RWPE1 (cell line): Measurements from ENCODE around the gene SUCO.

Experiments
- CTCF ChIA-PET: fragments of 350-600 bp; sonication (Branson Sonifier 250); formaldehyde crosslinking; extraction: SDS; loops from one replicate; lab custom pipeline; 2021; lab: Yijun Ruan, JAX
- POLR2A ChIA-PET: fragments of 400-600 bp; formaldehyde crosslinking; extraction: SDS; loops from one replicate; lab custom pipeline; 2020; ENCODE audit warnings: antibody characterized with exemption; ENCODE audit not compliant: low non-redundant PET; lab: Yijun Ruan, JAX
- DNase-seq: peaks from one replicate; pipeline ENCODE4 v3.0.0; 2012; ENCODE audit warnings: low spot score
- H3K27ac ChIP-seq: fragments of 450-650 bp; 2 replicates; pipeline ENCODE4 v1.5.1; 2017
- TF ChIP-seq, protein P1 (sequence below): fragments of 450-650 bp; conservative IDR thresholded peaks from 2 replicates; pipeline ENCODE4 v1.5.1; 2017; ENCODE audit warnings: low read depth, mild to moderate bottlenecking

Gene SUCO

DNA sequence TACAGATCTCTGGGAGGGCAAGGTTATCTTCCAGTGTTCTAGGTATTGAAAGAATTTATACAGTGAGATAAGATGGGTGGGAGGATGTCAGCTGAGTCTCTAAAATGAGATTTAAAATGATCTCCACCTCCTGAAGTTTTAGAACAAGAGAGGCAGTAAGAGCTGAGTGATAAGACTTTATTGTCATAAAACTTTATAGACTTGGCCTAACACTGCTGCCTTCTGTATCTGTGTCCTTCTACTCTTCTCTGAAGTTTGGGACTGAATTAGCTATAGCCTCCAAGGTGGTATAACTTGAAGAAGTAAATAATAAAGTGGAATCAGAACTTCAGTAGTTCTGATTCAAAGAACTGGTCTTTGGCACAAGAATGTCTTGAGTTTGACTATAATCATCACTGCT, 48.3 kb downstream of the SUCO start:
- TF ChIP-seq, protein P1, sequence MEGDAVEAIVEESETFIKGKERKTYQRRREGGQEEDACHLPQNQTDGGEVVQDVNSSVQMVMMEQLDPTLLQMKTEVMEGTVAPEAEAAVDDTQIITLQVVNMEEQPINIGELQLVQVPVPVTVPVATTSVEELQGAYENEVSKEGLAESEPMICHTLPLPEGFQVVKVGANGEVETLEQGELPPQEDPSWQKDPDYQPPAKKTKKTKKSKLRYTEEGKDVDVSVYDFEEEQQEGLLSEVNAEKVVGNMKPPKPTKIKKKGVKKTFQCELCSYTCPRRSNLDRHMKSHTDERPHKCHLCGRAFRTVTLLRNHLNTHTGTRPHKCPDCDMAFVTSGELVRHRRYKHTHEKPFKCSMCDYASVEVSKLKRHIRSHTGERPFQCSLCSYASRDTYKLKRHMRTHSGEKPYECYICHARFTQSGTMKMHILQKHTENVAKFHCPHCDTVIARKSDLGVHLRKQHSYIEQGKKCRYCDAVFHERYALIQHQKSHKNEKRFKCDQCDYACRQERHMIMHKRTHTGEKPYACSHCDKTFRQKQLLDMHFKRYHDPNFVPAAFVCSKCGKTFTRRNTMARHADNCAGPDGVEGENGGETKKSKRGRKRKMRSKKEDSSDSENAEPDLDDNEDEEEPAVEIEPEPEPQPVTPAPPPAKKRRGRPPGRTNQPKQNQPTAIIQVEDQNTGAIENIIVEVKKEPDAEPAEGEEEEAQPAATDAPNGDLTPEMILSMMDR: no peak
- no peak overlapping the region for H3K27ac ChIP-seq
- ChIA-PET POLR2A (no interaction called here), CTCF (no interaction called here)
- no peak for DNase-seq

DNA sequence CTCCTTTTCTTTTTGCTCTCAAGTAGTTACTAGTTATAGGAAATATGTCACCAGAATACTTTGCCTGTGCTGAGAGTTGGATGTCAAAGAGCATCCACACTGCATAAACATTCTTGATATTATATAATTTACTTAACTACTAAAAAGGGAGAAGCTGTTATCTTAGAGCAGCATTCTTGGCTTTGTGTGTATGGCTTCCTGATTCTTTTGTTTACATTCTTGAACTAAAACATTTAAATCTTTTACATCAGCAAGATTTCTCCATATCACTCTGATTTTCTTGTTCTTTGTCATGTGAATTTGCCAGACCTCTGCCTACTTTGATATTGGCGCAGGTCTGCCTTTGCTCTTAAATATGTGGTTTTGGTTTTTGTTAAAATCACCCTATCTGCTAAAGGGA, 48.8 kb downstream of the SUCO start:
- no peak overlapping the region for H3K27ac ChIP-seq
- CTCF ChIA-PET: no interaction called here
- POLR2A ChIA-PET: no interaction called here
- TF ChIP-seq, protein P1: no peak
- DNase-seq: no peak

DNA sequence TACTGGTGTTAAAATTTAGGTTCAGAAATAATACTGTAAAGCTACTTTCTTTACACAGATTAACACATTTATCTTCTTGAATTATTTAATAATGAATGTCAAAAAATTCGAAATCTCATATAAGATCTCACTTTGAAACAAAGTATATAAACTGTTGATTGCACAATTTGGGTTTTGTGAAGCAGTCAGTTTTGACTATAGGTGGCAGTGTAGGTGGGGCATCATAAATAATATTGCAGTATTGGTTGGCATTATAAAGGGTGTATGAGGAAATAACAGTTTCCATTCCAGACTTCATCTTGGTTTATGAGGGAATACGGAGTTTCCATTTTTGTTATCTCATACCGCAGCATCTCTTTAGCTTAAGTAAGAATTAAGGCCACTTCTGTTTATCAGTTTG, 49.9 kb downstream of the SUCO start:
- ChIA-PET CTCF (no interaction called here), POLR2A (no interaction called here)
- no peak overlapping the region for H3K27ac ChIP-seq
- peak; percentile 2 for DNase-seq
- TF ChIP-seq, protein P1: no peak

DNA sequence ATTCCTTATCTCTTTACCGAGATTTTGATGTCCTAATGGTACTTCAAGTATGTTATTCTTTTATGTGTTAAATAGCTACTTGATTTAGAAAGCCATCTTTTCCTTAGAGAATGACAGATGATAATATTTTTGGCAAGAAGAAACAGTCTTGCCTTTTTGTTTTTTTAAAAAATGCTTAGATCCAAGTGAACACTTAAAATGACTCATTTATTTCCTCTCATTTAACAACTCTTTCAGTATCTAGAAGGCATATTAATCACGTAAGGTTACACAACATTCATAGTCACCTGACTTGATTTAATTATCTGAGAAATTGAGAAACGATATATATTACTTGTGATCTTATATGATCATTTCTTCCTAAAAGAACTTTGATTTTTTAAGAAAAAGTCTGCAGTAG, 52.4 kb downstream of the SUCO start:
- DNase-seq: peak; percentile 40
- TF ChIP-seq, protein P1: no peak
- POLR2A ChIA-PET: no interaction called here
- CTCF ChIA-PET: interaction anchor here (2.8 kb wide), 1 partner anchor 134 kb away, joined by 17 read pairs; no protein-coding TSS in a partner anchor
- H3K27ac ChIP-seq: no peak overlapping the region

DNA sequence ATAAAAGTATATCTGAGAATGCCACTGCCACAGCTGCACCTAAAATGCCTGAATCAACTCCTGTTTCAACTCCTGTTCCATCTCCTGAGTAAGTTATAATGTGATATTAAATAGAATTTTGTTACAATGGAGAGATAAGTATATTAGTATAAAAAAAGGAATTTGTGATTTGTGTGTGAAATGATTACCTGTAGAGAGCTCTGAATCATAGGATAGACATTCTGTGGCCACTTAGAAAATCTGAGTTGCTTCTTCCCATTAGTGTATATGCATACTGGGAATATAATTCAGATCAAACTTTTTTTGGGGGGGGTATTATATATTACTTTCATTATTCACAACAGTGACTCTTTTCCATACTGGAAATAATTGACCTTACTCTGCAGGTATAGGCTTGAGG, 52.9 kb downstream of the SUCO start:
- CTCF ChIA-PET: interaction anchor here (0.6 to 2.8 kb wide), 3 partner anchors 11 to 156 kb away, joined by 3 to 17 read pairs (median 3); no protein-coding TSS in a partner anchor
- H3K27ac ChIP-seq: no peak overlapping the region
- POLR2A ChIA-PET: no interaction called here
- peak; percentile 26 for DNase-seq
- TF ChIP-seq, protein P1: no peak

DNA sequence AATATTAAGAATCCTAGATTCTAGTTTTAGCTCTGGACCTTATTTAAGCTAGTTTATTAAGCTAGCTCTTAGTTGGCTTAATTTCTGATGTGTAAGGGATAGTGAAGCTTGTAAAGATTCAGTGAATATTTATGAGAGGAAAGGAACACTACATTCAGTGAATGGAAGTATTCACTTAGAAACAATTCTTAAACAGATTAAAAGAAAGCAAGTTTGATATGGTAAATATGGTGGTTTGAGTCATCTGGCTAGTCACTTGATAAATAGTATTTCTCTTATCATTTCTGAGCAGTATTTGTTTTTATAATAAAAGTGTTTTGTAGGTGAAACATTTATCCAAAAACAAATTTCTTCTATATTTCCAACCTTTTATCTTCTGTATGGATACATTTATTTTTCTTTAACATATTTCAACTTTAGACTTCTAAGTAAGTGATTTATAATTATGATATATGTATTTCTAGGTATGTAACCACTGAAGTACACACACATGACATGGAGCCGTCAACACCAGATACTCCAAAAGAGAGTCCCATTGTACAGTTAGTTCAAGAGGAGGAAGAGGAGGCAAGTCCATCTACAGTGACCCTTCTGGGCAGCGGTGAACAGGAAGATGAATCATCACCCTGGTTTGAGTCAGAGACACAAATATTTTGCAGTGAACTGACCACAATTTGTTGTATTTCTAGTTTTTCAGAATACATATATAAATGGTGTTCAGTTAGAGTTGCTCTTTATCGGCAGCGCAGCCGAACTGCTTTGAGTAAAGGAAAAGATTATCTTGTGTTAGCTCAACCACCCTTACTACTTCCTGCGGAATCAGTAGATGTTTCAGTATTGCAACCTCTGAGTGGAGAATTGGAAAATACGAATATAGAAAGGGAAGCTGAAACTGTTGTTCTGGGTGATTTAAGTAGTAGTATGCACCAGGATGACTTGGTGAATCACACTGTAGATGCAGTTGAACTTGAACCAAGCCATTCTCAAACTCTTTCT, 55.6 kb downstream of the SUCO start:
- ChIA-PET CTCF (no interaction called here), POLR2A (no interaction called here)
- peak; percentile 59 for DNase-seq
- H3K27ac ChIP-seq: no peak overlapping the region
- TF ChIP-seq, protein P1: no peak
